ENCODE measurements around the gene PRICKLE2. TPM values are rescaled to one million over a fixed set of nuclear protein-coding genes. Genes with fewer than 3 reads are reported as not detected.

The PRICKLE2 gene
- total RNA-seq, 1 experiment from 2014 or later: 0.65 TPM

DNA sequence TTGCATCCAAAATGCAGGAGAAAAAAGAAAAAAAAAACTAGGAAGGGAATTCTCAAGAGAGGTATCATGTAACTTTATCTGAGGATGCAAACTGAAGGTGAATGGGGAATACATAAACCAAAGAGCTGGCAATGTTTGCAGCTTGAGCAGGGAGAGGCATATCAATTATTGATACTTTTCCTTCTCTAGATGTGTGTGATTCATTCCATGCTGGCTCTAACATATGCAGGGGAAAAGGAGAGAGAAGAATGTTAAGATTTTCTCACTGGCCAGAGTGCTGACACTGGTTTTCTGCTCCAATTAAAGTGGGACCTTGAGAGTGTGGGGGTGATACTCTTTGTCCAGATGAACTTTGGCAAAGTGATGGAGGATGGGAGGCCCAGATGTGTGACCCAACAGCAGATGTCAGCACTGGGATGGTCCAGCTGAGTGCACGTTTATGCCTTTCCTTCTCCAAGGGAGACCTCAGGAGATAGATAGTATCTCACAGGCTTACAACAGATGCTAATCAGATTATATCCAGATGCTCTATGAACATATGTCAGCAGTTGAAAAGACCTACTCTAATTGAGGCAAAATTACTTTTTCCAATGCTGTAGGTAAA lies 152.0 kb downstream of the PRICKLE2 start:
- DNase-seq: peak in 1 of 2 experiments; percentile 15
- Histone ChIP-seq H3K9me3 (replicated peaks) (no peaks in the 10 kb centered on the region), H3K27ac (no peak overlapping the region), H3K4me1 (peaks cover 19% of the 10 kb centered on the region), H3K27me3 (no peaks in the 10 kb centered on the region), H3K4me3 (no peak overlapping the region), H3K36me3 (no peaks in the 10 kb centered on the region)

DNA sequence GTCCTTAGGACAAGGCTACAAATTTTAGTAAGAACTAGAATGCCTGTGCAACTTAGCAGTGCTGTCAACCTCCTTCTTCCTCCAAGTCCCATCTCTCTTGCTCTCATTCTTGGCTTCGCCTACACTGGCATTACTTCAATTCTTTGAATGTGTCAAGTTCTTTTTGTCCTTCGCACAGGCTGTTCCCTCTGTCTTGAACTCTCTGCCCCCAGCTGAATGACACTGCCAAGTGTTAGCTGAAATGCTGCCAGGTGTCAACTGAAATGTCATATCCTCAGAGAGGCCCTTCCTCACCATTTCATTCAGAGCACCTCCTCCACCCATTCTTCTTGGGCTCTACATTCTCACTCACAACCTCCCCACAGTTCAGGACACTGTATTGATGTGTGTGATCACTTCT lies 153.1 kb downstream of the PRICKLE2 start:
- no peak overlapping the region for H3K27ac ChIP-seq
- no peaks in the 10 kb centered on the region for H3K9me3 ChIP-seq (replicated peaks)
- DNase-seq: peak in 1 of 2 experiments; percentile 15
- H3K4me1 ChIP-seq: peaks cover 19% of the 10 kb centered on the region
- no peaks in the 10 kb centered on the region for H3K27me3 ChIP-seq
- no peak overlapping the region for H3K4me3 ChIP-seq
- H3K36me3 ChIP-seq: no peaks in the 10 kb centered on the region

DNA sequence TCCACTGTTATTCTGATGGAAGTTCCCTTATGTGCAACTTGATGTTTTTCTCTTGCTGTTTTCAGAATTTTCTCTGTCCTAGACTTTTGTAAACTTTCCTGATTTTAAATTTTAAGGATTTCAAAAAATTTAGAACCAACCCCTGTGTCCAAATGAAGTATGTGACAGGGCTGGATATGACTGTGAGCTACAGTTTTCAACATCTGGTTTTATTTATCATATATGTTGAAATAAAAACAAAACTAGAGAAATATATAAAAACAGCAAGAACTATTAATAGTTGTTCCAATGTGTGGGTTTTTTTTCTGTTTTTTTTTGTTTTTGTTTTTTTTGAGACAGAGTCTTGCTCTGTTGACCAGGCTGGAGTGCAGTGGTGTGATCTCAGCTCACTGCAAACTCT lies 154.6 kb downstream of the PRICKLE2 start:
- no peak for DNase-seq

DNA sequence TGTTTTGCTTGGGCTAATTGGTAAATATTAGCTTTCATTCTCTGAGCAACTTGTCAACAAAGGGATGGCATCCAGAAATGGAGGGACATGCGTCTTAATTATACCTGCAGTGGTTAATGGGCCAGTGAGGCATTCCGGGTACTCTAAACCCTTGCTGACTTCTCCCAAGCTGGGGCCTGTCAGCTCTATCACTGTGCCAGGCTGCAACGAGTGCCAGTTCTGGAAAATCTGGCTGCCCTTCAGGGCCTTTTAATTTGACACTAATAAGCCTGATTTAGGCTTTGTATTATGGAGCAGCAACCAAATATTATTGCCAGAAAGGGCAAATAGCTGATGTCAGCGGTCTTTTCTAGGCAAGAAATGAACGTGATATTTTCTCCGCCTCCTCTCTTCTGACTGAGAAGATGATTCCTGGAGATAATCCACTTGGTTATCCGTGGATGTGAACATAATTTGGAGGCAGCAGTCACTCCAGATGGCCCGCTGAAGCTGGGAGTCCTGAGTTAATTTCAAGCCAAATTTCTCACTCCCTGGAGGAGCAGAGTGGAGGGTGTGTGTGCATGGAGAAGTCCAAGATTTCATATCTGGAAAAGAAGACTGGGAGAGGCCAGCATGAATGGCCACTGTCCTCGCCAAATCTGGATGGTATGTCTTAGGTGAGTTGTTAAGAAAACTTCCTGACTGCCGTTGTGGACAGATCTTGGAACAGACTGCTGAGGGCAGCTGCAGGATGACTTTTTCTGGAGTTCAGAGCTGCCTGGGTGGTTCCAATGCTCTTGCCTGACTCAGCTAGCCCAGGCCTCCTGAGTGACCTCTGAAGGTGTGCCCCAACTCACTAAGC lies 157.5 kb downstream of the PRICKLE2 start:
- Histone ChIP-seq H3K4me3 (no peak overlapping the region), H3K4me1 (peaks cover 5% of the 10 kb centered on the region; the same call in 1 of the 2 replicates), H3K9me3 (replicated peaks) (no peaks in the 10 kb centered on the region), H3K27me3 (no peaks in the 10 kb centered on the region), H3K27ac (no peak overlapping the region), H3K36me3 (no peaks in the 10 kb centered on the region)
- DNase-seq: peak in 1 of 2 experiments; percentile 16

More for the DNA sequence above, 154.6 kb downstream of the PRICKLE2 start:
- H3K9me3 ChIP-seq (replicated peaks): no peaks in the 10 kb centered on the region
- H3K4me3 ChIP-seq: no peak overlapping the region
- H3K27ac ChIP-seq: no peak overlapping the region
- no peaks in the 10 kb centered on the region for H3K36me3 ChIP-seq
- no peaks in the 10 kb centered on the region for H3K27me3 ChIP-seq
- peaks cover 19% of the 10 kb centered on the region for H3K4me1 ChIP-seq

DNA sequence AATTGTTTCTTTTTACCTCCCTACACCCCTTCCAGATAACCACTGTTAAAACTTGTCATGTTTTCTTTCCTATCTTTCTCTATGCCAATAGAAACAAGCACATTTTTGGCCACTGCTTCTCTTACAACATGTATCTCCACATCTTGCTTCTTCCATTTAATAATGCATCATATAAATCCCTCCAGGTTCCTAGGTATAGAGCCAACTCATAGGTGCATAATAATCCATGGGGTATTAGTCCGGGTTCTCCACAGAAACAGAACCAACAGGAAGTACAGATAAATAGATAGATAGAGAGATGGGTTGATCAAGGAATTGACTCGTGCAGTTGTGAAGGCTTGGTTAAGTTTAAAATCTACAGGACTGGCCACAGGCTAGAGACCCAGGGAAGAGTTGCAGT lies 160.5 kb downstream of the PRICKLE2 start:
- Histone ChIP-seq H3K4me1 (0 out of 2 replicates have a peak, but pooled peaks cover 1% of the 10 kb centered on the region), H3K27ac (no peak overlapping the region), H3K27me3 (no peaks in the 10 kb centered on the region), H3K9me3 (replicated peaks) (no peaks in the 10 kb centered on the region), H3K36me3 (no peaks in the 10 kb centered on the region), H3K4me3 (no peak overlapping the region)
- DNase-seq: no peak

DNA sequence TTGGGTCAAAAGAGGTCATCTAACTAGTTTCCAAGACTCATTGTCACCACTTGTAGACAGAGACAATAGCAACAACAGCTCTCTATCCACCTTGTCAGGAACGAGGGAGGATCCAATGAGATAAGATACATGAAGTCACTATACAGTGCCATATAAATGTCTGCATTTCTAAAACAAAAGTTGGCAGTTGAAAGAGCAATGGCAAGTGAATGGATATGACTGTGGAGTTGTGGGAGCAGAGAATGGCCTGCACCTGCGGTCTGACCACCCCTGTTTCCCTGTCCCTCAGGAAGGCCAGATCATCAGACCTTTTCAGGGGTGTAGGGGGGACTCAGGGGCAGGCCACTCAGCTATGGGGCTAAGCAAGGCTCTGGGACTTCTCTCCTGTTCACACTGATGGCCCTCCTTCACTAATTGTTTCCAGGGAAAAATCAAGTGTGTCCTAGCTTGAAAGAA lies 161.3 kb downstream of the PRICKLE2 start:
- H3K9me3 ChIP-seq (replicated peaks): no peaks in the 10 kb centered on the region
- 0 out of 2 replicates have a peak, but pooled peaks cover 3% of the 10 kb centered on the region for H3K4me1 ChIP-seq

DNA sequence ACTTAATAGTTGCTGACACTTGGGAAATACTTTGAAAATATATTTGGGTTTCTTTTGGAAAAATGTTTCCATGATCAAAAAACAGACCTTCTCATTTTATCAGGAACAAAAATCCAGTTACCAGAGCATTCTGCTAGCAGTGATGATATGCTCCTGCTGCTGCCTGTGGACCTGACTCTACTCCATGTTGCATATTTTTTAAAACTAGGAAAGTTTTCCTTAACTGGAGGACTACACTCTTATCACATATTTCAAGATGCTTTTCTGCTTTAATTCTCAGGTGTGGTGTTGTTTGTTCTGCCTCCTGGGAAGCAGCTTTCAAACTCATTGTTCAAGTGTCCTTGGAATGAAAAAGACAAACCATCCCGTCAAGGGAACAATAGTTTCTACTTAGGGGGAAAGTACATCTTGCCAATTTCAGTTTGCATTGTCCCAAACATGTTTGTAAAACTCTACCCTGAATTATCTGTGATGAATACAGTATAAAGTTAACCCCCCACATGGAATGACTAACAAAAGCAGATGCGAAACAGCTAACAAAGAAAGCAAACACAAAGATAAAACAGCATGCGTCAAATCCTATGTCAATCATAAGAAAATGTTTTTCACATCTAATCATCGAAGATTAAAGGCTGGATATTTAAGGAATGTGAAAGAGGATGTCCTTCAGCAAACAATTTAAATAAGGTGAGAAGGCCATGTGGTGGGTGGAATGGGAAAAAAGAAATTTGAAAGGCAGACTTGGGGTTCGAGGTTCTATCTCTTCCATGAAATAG lies 161.9 kb downstream of the PRICKLE2 start:
- Histone ChIP-seq H3K27me3 (no peaks in the 10 kb centered on the region), H3K4me1 (0 out of 2 replicates have a peak, but pooled peaks cover 3% of the 10 kb centered on the region), H3K9me3 (replicated peaks) (no peaks in the 10 kb centered on the region), H3K4me3 (no peak overlapping the region), H3K36me3 (no peaks in the 10 kb centered on the region), H3K27ac (no peak overlapping the region)
- DNase-seq: no peak

More for the DNA sequence above, 161.3 kb downstream of the PRICKLE2 start:
- no peaks in the 10 kb centered on the region for H3K27me3 ChIP-seq
- no peak for DNase-seq
- H3K4me3 ChIP-seq: no peak overlapping the region
- no peak overlapping the region for H3K27ac ChIP-seq
- no peaks in the 10 kb centered on the region for H3K36me3 ChIP-seq

DNA sequence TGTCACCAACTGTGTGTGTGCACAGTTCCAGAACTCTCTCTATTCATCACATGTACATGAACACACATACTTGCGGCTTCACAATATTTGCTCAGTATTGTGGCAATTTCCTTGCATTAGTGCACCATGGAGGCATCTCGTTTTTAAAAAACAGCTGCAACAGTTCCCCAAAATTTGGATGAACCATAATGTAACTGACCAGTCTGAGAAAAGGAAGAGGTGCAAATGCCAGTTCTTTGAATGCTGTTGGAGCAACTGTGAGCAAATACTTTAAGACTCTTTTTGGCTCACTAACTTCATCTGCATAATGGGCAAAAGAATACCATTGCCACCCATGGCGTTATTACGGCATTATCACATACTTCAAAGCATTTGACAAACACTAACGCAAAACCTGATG lies 163.6 kb downstream of the PRICKLE2 start:
- no peaks in the 10 kb centered on the region for H3K27me3 ChIP-seq
- H3K4me1 ChIP-seq: 0 out of 2 replicates have a peak, but pooled peaks cover 3% of the 10 kb centered on the region
- no peak overlapping the region for H3K27ac ChIP-seq
- H3K4me3 ChIP-seq: no peak overlapping the region
- no peaks in the 10 kb centered on the region for H3K9me3 ChIP-seq (replicated peaks)
- H3K36me3 ChIP-seq: no peaks in the 10 kb centered on the region
- no peak for DNase-seq

DNA sequence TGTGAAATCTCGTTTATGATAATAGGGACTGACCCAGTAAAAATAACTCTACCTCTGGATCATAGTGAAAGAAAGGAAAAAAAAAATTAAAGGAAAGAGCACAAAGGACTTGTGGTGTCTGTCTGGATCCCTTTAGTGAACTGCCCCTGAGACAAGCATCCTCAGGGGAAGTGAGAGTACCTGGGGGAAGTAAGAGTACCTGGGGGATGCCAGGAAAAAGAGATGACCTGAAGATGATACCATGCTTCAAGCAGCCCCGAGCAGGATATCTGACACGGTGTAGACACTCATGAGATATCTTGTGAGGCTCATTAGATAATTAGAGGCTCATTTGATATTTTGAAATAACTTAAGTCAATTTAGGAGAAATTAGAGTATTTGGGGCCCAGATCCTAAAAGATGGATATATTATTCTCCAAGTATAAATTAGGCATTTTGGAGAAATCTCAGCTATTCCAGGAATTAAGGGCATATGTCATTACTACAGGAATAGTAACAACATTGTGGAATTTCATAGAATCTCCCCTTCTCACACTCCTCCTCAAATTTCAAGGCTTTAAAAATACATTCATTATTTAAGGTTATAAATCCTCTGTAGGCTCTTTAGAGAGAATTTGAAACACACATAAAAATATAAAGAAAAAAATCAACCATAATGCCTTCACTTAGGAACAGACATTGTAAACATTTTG lies 165.6 kb downstream of the PRICKLE2 start:
- no peaks in the 10 kb centered on the region for H3K36me3 ChIP-seq
- no peak for DNase-seq
- no peak overlapping the region for H3K27ac ChIP-seq
- 0 out of 2 replicates have a peak, but pooled peaks cover 3% of the 10 kb centered on the region for H3K4me1 ChIP-seq
- H3K4me3 ChIP-seq: no peak overlapping the region
- no peaks in the 10 kb centered on the region for H3K27me3 ChIP-seq
- H3K9me3 ChIP-seq (replicated peaks): no peaks in the 10 kb centered on the region

DNA sequence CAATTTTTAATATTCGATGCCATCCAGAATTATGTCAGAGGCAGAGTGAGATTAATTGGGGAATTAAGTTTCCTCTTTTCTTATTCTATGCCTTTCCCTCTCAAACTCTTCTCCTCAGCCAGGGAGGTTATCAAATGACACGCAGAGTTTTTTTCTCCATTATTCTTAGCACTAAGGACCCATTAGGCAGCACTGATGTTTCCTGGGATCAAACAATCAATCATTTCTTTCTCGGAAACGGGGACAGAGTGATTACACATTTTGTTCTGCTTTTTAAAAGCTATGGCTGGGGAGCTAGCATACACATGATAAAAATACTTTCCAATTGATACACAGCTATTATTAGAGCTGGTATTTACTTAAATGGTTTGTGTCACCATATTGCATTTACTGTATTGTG lies 166.7 kb downstream of the PRICKLE2 start:
- no peaks in the 10 kb centered on the region for H3K36me3 ChIP-seq
- H3K4me3 ChIP-seq: no peak overlapping the region
- no peaks in the 10 kb centered on the region for H3K27me3 ChIP-seq
- 0 out of 2 replicates have a peak, but pooled peaks cover 3% of the 10 kb centered on the region for H3K4me1 ChIP-seq
- H3K9me3 ChIP-seq (replicated peaks): no peaks in the 10 kb centered on the region
- H3K27ac ChIP-seq: no peak overlapping the region
- DNase-seq: no peak

DNA sequence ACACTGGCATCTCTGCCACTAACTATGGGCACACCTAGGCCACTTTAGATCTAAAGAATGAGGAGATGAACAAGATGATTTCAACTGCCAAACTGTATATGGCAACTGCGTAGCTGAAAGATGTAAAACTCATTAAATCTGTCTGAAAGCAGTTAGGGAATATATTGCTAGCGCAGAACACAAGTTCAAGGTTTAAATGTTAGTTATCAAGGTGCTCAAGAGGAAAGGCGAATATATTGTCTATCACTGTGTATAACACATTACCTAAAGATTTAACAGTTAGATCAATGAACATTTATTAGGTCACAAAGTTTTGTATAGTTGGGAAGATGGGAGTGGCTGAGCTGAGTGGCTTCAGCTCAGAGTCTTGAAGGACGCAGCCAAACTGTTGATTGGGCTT lies 168.0 kb downstream of the PRICKLE2 start:
- 0 out of 2 replicates have a peak, but pooled peaks cover 3% of the 10 kb centered on the region for H3K4me1 ChIP-seq
- no peaks in the 10 kb centered on the region for H3K36me3 ChIP-seq
- no peak overlapping the region for H3K27ac ChIP-seq
- no peaks in the 10 kb centered on the region for H3K9me3 ChIP-seq (replicated peaks)
- H3K27me3 ChIP-seq: no peaks in the 10 kb centered on the region
- no peak overlapping the region for H3K4me3 ChIP-seq
- no peak for DNase-seq

DNA sequence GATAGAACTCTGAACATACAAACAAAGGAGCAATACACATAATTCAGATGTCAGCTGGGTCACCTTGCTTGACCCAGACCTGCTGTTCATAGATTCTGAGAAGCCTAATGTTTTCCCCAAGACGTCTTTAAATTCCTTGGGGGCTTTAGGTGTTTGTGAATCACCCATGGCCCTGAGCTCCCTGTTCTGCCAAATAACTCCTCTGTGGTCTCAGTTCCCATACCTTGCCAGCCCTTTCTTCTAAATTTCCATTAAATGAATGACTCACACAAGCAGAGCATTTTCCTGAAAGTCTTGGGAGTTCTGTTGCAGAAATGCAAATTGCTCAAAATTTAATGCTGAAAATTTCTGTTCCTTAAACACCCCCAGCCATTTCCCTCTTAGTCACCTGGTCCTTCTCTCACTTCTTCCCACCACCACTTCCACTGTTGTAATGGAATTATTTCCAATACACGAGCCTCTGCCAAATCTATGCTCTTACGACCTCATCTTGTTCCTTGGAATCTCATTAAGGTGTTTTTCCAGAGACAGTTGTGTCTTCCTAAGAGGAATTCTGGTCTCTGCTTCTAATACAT lies 168.6 kb downstream of the PRICKLE2 start:
- Histone ChIP-seq H3K4me1 (0 out of 2 replicates have a peak, but pooled peaks cover 3% of the 10 kb centered on the region), H3K27me3 (no peaks in the 10 kb centered on the region), H3K36me3 (no peaks in the 10 kb centered on the region), H3K27ac (no peak overlapping the region), H3K4me3 (no peak overlapping the region), H3K9me3 (replicated peaks) (no peaks in the 10 kb centered on the region)
- no peak for DNase-seq

DNA sequence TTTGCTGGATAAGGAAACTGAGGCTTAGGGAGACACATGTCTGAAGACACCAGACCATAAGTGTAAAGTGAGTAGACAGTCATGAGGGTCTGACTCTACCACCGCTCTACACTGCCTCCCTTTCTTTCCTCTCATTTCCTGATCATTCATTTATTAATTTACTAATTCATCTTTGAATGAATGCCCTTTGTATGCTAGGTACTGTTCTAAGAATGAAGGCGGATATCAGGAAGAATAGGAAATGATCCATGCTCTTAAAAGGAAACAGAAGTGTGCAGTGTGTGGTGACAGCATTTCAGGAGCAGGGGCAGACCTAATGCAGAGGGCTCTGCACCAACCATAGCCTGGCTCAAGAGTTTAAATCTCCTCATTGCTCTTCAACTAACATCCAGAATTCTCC lies 170.2 kb downstream of the PRICKLE2 start:
- H3K4me1 ChIP-seq: 0 out of 2 replicates have a peak, but pooled peaks cover 3% of the 10 kb centered on the region
- DNase-seq: no peak

DNA sequence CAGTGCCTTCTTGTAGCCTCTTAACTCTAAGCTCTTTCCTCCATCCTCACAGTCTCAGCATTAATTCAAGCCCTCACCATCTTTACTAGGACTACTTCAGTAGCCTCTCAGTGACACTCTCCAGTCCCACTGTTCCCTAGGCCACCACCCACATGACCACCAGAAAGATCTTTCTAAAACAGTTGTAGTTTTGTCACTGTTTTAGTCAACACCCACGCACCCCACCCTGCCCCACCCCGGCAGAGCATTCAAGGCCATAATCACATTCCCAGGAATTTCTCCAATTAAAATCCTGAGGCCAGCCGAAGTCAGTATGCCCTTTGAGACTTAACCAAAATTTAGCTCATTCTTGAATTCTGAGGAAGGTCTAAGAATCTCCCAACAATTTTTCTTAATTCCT lies 170.8 kb downstream of the PRICKLE2 start:
- H3K36me3 ChIP-seq: no peaks in the 10 kb centered on the region
- H3K4me3 ChIP-seq: no peak overlapping the region
- no peak overlapping the region for H3K27ac ChIP-seq
- no peaks in the 10 kb centered on the region for H3K4me1 ChIP-seq
- H3K27me3 ChIP-seq: no peaks in the 10 kb centered on the region
- no peak for DNase-seq
- H3K9me3 ChIP-seq (replicated peaks): no peaks in the 10 kb centered on the region

More for the DNA sequence above, 170.2 kb downstream of the PRICKLE2 start:
- Histone ChIP-seq H3K27me3 (no peaks in the 10 kb centered on the region), H3K36me3 (no peaks in the 10 kb centered on the region), H3K9me3 (replicated peaks) (no peaks in the 10 kb centered on the region), H3K4me3 (no peak overlapping the region), H3K27ac (no peak overlapping the region)

Measured in SJCRH30 (cell line).